ENCODE data around the gene CAV2.

The CAV2 gene

GRCh38 chr7:116496653-116497052, 2.9 kb upstream of the CAV2 start:
- no peak for DNase-seq

- no peak for DNase-seq
Measured at GRCh38 chr7:116497708-116498107, 1.8 kb upstream of the CAV2 start.

- DNase-seq, result no peak
Measured at GRCh38 chr7:116500078-116500853, 728 bp downstream of the CAV2 start.

DNA sequence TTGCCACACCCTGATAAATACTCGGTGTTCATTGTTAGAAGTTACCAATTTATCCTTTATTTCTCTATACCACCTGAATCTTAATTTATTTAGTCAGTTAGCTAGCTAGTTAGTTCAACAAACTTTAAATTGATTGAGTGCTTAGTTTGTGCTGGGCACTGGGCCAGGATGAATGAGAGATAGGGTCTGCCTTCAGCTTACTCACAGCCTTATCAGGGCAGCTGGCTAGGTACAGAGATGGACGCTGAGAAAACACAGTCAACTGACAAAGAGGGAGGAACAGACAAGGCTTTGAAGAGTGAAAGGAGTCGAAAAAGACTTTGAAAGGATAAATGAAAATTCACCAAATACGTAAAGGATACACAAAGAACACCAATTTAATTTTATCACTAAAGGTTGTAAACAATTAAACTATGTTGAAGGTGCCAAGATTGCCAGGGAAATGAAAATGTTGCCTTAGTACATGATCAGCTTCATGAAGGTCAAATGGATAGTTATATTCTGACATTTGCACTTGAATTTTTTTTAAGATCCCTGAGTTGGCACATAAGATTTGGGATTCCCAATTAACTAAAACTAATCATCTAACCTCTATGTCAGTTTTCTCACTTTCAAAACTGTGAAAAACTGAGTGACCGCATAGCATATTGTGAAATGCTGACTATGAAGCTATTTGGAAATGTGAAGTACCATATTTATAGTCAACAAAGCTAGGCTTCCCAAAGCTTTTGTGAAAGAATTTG, 2.1 kb downstream of the CAV2 start:
- DNase-seq, result no peak

DNA sequence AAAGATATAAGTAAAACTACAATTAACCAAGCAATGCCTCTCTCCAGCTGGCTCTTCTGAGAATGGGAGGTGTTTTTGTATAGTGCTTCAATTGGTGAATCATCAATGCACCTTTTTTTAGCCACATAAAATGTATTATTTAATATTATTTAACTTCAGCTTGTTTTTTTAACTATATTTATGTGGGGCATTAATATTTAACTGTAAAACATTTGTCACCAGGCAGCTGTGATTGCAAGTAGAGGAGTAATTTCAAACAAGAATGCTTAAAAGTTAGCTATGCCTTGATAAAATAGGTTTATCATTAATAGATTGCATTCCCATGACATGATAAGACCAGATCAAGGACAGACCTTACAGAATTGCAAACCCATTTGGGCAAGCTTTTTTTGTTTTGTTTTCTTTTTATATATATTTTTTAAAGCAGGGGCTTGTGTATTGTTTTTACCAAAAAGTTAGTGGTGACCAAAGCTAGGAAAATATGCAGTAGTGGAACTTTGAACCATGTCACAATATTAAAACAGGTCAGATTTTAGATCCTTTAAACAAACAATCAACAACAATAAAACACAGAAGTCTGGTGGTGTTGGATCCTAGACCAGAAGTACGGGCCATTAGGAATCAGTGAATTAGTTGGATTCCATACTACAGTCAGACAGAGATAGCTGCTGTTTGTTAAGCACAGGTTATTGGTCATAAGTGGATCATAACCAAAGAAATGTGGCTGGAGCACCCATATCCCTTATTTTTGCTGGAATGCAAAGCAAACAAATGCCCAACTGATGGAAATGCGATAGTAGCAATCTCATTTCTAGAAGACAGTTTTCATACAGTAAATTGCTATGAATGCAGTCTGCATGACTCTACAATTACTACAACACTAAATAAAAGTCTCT, 2.9 kb downstream of the CAV2 start:
- no peak for DNase-seq

DNA sequence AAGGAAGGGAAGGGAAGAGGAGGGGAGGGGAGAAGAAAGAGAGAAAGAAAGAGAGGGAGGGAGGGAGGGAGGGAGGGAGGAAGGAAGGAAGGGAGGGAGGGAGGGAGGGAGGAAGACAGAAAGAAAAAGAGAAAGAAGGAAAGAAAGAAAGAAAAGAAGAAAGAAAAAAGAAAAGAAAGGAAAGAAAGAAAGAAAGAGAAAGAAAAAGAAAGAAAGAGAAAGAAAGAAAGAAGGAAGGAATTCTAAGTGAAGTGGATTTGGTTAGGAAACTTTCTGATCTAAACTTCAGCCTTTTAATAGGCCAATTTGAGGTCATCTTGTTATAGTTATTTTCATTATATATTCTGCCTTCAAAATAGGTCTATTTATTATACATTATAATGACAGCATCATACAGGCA, 4.3 kb downstream of the CAV2 start:
- no peak for DNase-seq

- no peak for DNase-seq
Measured at GRCh38 chr7:116505278-116505677, 5.7 kb downstream of the CAV2 start.

DNA sequence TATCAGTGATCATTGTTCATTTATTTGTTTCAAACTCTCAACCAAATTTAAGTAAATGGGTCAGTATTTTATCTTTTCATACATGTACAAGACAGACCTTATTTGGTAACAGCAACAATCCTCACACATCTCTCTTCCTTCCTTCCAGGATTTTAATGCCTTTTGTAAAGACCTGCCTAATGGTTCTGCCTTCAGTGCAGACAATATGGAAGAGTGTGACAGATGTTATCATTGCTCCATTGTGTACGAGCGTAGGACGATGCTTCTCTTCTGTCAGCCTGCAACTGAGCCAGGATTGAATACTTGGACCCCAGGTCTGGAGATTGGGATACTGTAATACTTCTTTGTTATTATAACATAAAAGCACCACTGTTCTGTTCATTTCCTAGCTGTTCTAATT, 6.3 kb downstream of the CAV2 start:
- no peak for DNase-seq

DNA sequence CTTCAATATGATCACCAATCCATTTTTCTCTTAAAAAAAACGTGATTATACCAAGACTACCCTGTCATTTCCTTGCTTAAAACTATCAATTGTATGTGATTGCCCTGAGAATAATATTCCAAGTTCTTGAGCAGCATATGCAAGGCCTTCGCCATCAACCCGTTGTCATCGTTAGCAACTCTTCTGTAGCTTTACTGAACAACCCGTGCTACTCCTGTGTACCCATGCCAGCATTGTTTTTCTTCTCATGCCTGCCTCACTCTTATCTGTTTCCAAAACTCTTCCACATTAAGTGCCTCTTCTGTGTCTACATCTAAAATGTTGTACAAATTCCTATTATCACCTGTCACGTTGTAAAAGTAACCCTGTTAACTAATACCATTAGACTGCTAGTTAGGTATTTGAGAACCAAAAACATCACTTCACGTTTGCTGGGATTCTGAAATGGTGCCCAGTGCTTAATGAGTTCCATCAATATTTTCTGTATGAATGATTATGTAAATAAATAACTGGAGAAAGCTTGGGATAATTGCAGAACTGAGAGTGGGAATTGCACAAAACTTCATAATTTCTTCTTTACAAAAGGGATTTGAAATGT, 10.5 kb downstream of the CAV2 start:
- no peak for DNase-seq

DNA sequence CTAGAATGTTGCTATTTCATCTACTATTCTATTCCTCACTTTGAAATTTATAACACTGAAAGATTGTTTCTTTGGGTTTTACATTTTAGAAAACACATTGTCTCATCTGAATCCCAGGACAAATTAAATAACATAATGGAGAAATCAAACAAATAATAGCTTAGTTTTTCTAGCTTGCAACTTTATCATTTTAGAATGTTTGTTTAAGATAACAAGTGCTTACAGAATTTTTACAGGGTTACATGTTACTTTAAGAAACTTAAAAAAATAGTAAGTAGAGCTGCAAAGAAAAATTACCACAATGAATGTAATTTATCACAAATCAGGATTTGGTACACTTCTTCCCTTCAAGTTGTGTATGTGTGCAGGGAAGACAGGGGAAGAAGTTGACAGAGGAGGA, 11.3 kb downstream of the CAV2 start:
- DNase-seq, result no peak

GRCh38 chr7:116511552-116512519, 12.3 kb downstream of the CAV2 start:
- peak in 1 of 2 experiments; percentile 5 for DNase-seq

GRCh38 chr7:116512520-116513188, 13.1 kb downstream of the CAV2 start:
- no peak for DNase-seq

- no peak for DNase-seq
Measured at GRCh38 chr7:116515584-116515983, 16.0 kb downstream of the CAV2 start.

DNA sequence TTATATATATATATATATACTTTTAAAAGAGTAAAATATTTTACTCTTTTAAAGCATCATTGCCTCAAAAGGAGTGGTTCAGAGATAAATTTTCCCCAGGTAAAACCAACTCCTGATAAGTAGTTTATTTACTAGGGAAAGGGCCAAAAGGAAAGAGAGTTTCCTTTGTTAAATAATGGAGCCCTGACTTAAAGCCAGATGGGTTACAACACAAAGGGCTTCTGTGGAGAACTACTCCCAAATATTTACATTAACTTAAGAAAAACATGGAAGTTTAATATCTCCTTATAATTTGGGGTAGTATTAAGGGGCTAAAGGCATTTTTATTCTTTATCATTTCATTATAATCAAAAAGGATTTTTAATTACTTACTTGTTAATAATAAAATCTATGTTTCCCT, 16.8 kb downstream of the CAV2 start:
- no peak for DNase-seq

DNA sequence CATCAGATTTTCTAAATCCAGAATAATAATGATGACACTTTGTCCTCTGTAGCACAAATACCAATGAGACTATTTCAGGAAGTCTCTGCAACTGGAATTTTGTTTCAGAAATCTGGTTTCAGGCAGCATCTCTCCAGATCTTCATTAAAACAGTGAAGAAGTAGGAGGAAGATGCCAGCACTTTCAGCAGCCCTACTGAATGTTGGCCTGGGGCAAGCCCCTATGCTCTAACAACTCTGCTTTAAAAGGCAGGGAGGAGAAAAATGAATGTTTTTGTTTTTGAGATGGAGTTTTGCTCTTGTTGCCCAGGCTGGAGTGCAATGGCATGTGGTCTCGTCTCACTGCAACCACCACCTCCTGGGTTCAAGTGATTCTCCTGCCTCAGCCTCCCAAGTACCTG, 18.1 kb downstream of the CAV2 start:
- DNase-seq, result no peak

GRCh38 chr7:116518961-116519360, 19.4 kb downstream of the CAV2 start:
- DNase-seq, result no peak

- DNase-seq, result no peak
Measured at GRCh38 chr7:116521046-116521664, 21.6 kb downstream of the CAV2 start.

DNA sequence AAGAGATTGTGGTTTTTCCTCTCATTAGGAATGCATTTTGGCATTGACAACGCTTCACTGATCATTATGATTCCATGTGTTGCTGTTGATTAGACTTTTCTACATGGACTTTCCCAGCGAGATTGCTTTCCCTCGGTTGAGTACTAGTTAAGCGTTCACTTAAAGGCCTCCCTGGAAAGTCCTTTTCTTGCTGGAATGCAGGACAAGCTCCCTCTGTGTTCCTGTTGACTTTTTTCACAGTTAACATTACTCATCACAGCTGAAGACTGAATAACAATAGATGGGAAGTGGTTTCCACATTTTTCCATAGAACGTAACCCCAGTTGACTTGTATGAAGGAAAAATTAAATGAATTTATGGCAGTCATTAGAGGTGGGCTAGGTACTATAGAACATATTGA, 22.7 kb downstream of the CAV2 start:
- DNase-seq, result no peak

DNA sequence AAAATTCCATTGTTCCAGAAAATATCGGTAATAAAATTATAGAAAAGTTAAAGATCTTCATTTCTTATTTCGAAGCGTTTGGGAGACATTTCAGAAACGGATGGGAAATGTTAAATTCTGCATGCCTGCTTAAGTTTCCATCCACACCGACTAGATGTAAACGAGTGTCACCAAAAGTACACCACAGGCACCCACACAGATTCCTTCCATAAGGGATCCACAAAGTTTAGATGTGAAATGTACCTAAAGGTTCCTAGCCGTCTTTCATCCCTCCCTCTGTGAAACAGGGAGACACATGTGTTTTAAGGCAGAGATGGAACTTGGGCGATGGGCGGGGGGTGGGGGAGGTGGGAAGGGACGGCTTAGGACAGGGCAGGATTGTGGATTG, 24.7 kb downstream of the CAV2 start:
- no peak for DNase-seq

GRCh38 chr7:116524609-116525297, 25.2 kb downstream of the CAV2 start, which contains the start of gene CAV1:
CAV1 (plus strand) TSS chr7:116525036; CDS start chr7:116525063, 27 bp downstream.
- no peak for DNase-seq

Measured in SHP77 (cell line).